ENCODE data around the gene AIFM3.

Gene AIFM3

GRCh38 chr22:20976291-20976877 lies 9.3 kb downstream of the AIFM3 start:
- DNase-seq: no peak

GRCh38 chr22:20977019-20977418 lies 10.0 kb downstream of the AIFM3 start:
- DNase-seq: no peak

GRCh38 chr22:20977516-20978170 lies 10.6 kb downstream of the AIFM3 start:
- no peak for DNase-seq

- no peak for DNase-seq
Measured at GRCh38 chr22:20978419-20978818, 11.4 kb downstream of the AIFM3 start.

- peak in 4 of 5 experiments; percentile 23 to 78 (median 56) for DNase-seq
Measured at GRCh38 chr22:20979243-20979809, 12.3 kb downstream of the AIFM3 start.

GRCh38 chr22:20979940-20980453 lies 12.9 kb downstream of the AIFM3 start:
- DNase-seq: no peak

- no peak for DNase-seq
Measured at GRCh38 chr22:20980523-20980922, 13.5 kb downstream of the AIFM3 start.

GRCh38 chr22:20980938-20981722 lies 14.1 kb downstream of the AIFM3 start:
- no peak for DNase-seq

GRCh38 chr22:20981787-20982562 lies 14.9 kb downstream of the AIFM3 start, which contains the start of gene LZTR1:
TSS of gene LZTR1 (plus strand) at chr22:20982297. CDS start at chr22:20982372, 75 bp downstream.
- DNase-seq: peak; percentile 25 to 80 (median 54)

- no peak for DNase-seq
Measured at GRCh38 chr22:20982563-20982882, 15.5 kb downstream of the AIFM3 start.

- no peak for DNase-seq
Measured at GRCh38 chr22:20983081-20983771, 16.2 kb downstream of the AIFM3 start.

GRCh38 chr22:20985720-20986119 lies 18.7 kb downstream of the AIFM3 start:
- no peak for DNase-seq

GRCh38 chr22:20986365-20986764 lies 19.3 kb downstream of the AIFM3 start:
- no peak for DNase-seq

GRCh38 chr22:20987375-20987774 lies 20.3 kb downstream of the AIFM3 start:
- DNase-seq: no peak

- DNase-seq: no peak
Measured at GRCh38 chr22:20988573-20989322, 21.7 kb downstream of the AIFM3 start.

GRCh38 chr22:20989323-20990138 lies 22.5 kb downstream of the AIFM3 start:
- DNase-seq: no peak

GRCh38 chr22:20990184-20991180 lies 23.4 kb downstream of the AIFM3 start:
- no peak for DNase-seq

GRCh38 chr22:20991252-20992055 lies 24.4 kb downstream of the AIFM3 start:
- no peak for DNase-seq
